Mesendoderm (in vitro differentiated cells): Measurements from ENCODE around the gene KIF3A.
A peak's percentile ranks its signal among the peaks of the same experiment; 100 is the strongest.

Experiments
- DNase-seq: peaks from one replicate; pipeline ENCODE4 v3.0.0; 2013
- H2AK5ac ChIP-seq: 2 replicates; pipeline ENCODE4 v1.6.1; 2013; ENCODE audit warnings: low read length, inconsistent platforms
- H2BK120ac ChIP-seq: 2 replicates; pipeline ENCODE4 v1.6.1; 2013; ENCODE audit warnings: low read depth, mild to moderate bottlenecking, low read length, moderate library complexity, mixed read lengths
- H2BK15ac ChIP-seq: replicated peaks from 2 replicates; pipeline ENCODE4 v1.6.1; 2013; ENCODE audit warnings: low read depth, mild to moderate bottlenecking, moderate library complexity
- H2BK5ac ChIP-seq: 2 replicates; pipeline ENCODE4 v1.6.1; 2013; ENCODE audit warnings: low read length, inconsistent platforms
- H3K18ac ChIP-seq: 2 replicates; pipeline ENCODE4 v1.6.1; 2013; ENCODE audit warnings: mild to moderate bottlenecking, low read length, mixed read lengths
- H3K23ac ChIP-seq: one replicate; pipeline ENCODE4 v1.6.1; 2013; ENCODE audit warnings: low read length
- H3K27ac ChIP-seq: 2 replicates; pipeline ENCODE4 v1.5.1; 2013; ENCODE audit warnings: low read depth, mild to moderate bottlenecking, inconsistent platforms, low read length, moderate library complexity
- H3K27me3 ChIP-seq: 2 replicates; pipeline ENCODE4 v1.6.1; 2013; ENCODE audit warnings: low read length, control low read depth, mild to moderate bottlenecking, inconsistent platforms; ENCODE audit not compliant: insufficient read depth, poor library complexity
- H3K36me3 ChIP-seq: 2 replicates; pipeline ENCODE4 v1.6.1; 2013; ENCODE audit warnings: low read length, inconsistent platforms; ENCODE audit not compliant: control insufficient read depth, insufficient read depth
- H3K4ac ChIP-seq: one replicate; pipeline ENCODE4 v1.6.1; 2013; ENCODE audit warnings: low read depth, mild to moderate bottlenecking, low read length, moderate library complexity
- H3K4me1 ChIP-seq: 2 replicates; pipeline ENCODE4 v1.6.1; 2013; ENCODE audit warnings: low read depth, low read length, inconsistent platforms; ENCODE audit not compliant: control insufficient read depth
- H3K4me2 ChIP-seq: 2 replicates; pipeline ENCODE4 v1.6.1; 2013; ENCODE audit warnings: low read length
- H3K4me3 ChIP-seq: 2 replicates; pipeline ENCODE4 v1.5.1; 2013; ENCODE audit warnings: mild to moderate bottlenecking, low read length
- H3K56ac ChIP-seq: one replicate; pipeline ENCODE4 v1.6.1; 2013; ENCODE audit warnings: low read length
- H3K79me1 ChIP-seq: 2 replicates; pipeline ENCODE4 v1.6.1; 2013; ENCODE audit warnings: low read length, inconsistent platforms
- H3K79me2 ChIP-seq: 2 replicates; pipeline ENCODE4 v1.6.1; 2013; ENCODE audit warnings: mild to moderate bottlenecking, low read length; ENCODE audit not compliant: control insufficient read depth, insufficient read depth
- H3K9ac ChIP-seq: 2 replicates; pipeline ENCODE4 v1.6.1; 2013; ENCODE audit warnings: low read length, inconsistent platforms
- H4K5ac ChIP-seq: one replicate; pipeline ENCODE4 v1.6.1; 2013; ENCODE audit warnings: low read length
- H4K8ac ChIP-seq: one replicate; pipeline ENCODE4 v1.6.1; 2013; ENCODE audit warnings: low read depth, mild to moderate bottlenecking, control low read depth, low read length, moderate library complexity
- WGBS: extraction: QIAGEN DNeasy Blood & Tissue Kit; methylation state at CpG from one replicate; pipeline ENCODE4 v1.1.7; 2013; ENCODE audit warnings: low lambda C conversion rate, missing lambda C conversion rate; ENCODE audit not compliant: insufficient coverage; ENCODE audit errors: extremely low coverage; 5-methylcytosine and 5-hydroxymethylcytosine counted together

The KIF3A gene

DNA sequence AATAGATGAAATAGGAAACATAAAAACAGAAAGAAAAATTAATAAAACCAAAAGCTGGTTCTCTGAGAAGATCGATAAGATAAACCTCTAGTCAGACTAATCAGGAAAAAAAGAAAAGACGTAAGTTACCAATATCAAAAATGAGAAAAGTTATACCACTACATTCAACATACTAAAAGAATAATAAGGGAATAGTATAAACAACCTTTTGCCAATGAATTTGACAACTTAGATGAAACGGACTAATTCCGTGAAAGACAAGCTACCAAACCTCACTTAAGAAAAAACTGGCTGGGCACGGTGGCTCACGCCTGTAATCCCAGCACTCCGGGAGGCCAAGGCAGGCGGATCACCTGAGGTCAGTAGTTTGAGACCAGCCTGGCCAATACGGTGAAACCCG is 7.5 kb downstream of the KIF3A start:
- no peaks in the 10 kb centered on the region for H3K79me1 ChIP-seq
- H2BK5ac ChIP-seq = no peak overlapping the region
- no peak overlapping the region for H3K4ac ChIP-seq
- no peak overlapping the region for H3K9ac ChIP-seq
- no peak overlapping the region for H3K27ac ChIP-seq
- no peak overlapping the region for H2BK15ac ChIP-seq
- no peaks in the 10 kb centered on the region for H3K79me2 ChIP-seq
- no peak overlapping the region for H2AK5ac ChIP-seq
- no peak overlapping the region for H3K4me3 ChIP-seq
- H3K36me3 ChIP-seq = no peaks in the 10 kb centered on the region
- no peak overlapping the region for H3K18ac ChIP-seq
- DNase-seq = no peak
- no CpG with 5 or more reads among the region's 10 CpGs for WGBS
- no peak overlapping the region for H4K8ac ChIP-seq
- H2BK120ac ChIP-seq = no peak overlapping the region
- no peaks in the 10 kb centered on the region for H3K27me3 ChIP-seq
- H3K4me1 ChIP-seq = no peaks in the 10 kb centered on the region
- H3K56ac ChIP-seq = no peak overlapping the region
- H3K4me2 ChIP-seq = no peak overlapping the region
- no peak overlapping the region for H3K23ac ChIP-seq
- H4K5ac ChIP-seq = no peak overlapping the region

DNA sequence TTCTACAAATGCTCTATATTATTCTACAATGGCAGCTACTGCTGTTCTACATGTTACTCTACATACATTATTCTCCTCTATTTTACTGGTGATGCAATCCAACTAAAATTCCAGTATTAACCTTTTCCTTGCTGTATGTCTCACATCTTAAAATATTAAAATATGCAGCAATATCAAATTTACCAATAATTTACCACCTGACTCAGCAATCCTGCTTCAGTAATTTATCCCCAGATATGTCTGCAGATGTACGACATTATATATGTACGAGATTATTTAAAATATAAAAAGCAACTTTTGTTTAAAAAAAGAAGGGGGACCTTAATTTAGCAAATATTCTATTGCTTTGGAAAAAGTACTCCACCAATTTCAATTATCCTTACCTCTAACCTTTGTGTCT is 11.6 kb downstream of the KIF3A start:
- Histone ChIP-seq H3K27ac (no peak overlapping the region), H2BK120ac (no peak overlapping the region), H3K23ac (no peak overlapping the region), H3K4me3 (no peak overlapping the region), H3K56ac (no peak overlapping the region), H3K79me1 (no peaks in the 10 kb centered on the region), H2AK5ac (no peak overlapping the region), H2BK5ac (no peak overlapping the region), H3K36me3 (no peaks in the 10 kb centered on the region), H4K5ac (no peak overlapping the region), H3K9ac (no peak overlapping the region), H2BK15ac (no peak overlapping the region), H3K4me1 (no peaks in the 10 kb centered on the region), H3K79me2 (no peaks in the 10 kb centered on the region), H3K4me2 (no peak overlapping the region), H3K4ac (no peak overlapping the region), H4K8ac (no peak overlapping the region), H3K27me3 (no peaks in the 10 kb centered on the region), H3K18ac (no peak overlapping the region)
- DNase-seq = no peak
- WGBS = no CpG with 5 or more reads among the region's 2 CpGs

DNA sequence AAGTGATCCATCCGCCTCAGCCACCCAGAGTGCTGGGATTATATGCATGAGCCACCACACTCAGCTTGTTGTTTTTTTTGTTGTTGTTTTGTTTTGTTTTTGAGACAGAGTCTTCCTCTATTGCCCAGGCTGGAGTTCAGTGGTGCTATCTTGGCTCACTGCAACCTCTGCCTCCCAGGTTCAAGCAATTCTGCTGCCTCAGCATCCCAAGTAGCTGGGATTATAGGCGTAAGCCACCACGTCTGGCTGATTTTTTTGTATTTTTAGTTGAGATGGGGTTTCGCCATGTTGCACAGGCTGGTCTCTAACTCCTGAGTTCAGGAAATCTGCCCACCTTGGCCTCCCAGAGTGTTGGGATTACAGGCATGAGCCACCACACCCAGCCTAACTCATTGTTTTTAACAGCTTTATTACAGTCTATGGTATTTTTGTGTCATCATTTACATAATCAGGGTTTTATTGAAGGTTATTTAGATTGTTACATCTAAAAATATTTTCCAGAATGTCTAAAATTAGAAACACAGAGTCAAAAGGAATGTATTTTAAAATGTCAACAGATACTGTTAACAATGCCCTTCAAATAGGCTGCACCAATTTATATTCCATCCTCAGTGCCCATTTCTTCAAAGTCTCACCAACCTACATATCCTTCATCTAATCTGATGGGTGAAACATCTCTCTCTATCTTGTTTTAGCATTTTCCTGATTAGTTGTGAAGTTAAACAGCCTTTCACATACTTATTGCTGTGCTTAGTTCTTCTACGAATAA is 18.6 kb downstream of the KIF3A start:
- H3K56ac ChIP-seq = no peak overlapping the region

DNA sequence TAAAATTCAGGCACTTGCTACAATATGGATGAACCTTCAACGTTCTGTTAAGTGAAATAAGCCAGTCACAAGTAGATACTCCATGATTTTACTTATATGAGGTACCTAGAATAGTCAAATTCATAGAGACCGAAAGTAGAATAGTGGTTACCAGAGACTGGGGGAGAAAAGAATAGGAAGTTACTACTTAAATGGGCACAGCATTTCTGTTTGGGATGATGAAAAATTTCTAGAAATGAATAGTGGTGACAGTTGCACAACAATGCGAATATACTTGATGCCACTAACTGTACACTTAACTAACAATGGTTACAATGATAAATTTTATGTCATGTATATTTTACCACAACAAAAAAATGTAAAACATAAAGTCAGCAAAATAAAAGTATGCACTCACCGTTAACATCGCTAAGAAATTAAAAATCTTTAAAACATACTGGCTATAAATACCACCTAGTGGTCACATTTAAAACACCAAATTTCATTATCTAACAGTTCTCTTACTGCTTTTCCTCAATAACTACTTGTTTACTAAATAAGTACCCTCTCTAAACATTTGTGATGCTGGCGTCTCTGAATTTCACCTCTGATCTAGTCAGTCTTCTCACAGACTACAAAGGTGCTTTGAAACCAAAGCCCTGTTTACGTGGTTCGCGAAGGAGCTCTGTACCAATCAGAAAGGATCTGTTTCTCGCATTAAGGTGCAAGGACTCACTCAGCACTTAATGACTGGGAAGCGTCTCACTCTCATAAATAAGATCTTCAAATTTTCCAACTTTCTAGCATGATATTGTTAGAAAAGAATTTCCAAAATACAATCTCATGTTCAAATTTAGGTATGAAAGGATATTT is 22.7 kb downstream of the KIF3A start:
- DNase-seq = peak; percentile 12
- 100% methylated on average over 1 of the region's 11 CpGs for WGBS
- no peak overlapping the region for H3K9ac ChIP-seq

More for the DNA sequence above, 18.6 kb downstream of the KIF3A start:
- Histone ChIP-seq H4K8ac (no peak overlapping the region), H3K23ac (no peak overlapping the region), H2BK120ac (no peak overlapping the region), H3K79me2 (no peaks in the 10 kb centered on the region), H3K4me2 (no peak overlapping the region), H2AK5ac (no peak overlapping the region), H3K9ac (no peak overlapping the region), H3K4ac (no peak overlapping the region), H3K4me1 (no peaks in the 10 kb centered on the region), H2BK15ac (no peak overlapping the region), H3K27me3 (no peaks in the 10 kb centered on the region), H3K18ac (no peak overlapping the region), H3K27ac (no peak overlapping the region), H3K36me3 (no peaks in the 10 kb centered on the region), H4K5ac (no peak overlapping the region), H3K79me1 (no peaks in the 10 kb centered on the region), H3K4me3 (no peak overlapping the region), H2BK5ac (no peak overlapping the region)
- no peak for DNase-seq
- no CpG with 5 or more reads among the region's 5 CpGs for WGBS

DNA sequence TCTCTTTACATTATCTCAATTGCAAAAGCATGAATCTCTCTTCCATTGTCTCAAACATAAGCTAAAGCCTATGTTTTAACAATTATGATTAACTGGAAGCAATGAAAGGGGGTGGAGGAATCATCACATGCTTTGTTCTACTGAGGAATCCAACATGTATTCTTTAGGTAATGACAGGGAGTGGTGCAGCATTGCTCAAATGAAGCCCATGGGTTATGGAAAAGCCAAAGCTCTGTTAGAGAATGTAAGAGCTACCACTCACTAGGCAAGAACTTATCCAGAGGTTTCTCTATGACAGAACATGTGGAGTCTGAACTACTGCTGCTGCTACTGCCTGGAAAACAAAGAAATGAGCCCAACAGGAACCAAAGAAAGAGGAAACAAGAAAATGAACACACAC is 28.7 kb downstream of the KIF3A start:
- H3K23ac ChIP-seq = no peak overlapping the region
- H3K79me2 ChIP-seq = no peaks in the 10 kb centered on the region
- no peak overlapping the region for H2AK5ac ChIP-seq
- no peak overlapping the region for H3K56ac ChIP-seq
- no peak for DNase-seq
- H3K4me3 ChIP-seq = no peak overlapping the region
- no peak overlapping the region for H3K4ac ChIP-seq
- no peak overlapping the region for H3K9ac ChIP-seq
- H3K27ac ChIP-seq = no peak overlapping the region
- H3K79me1 ChIP-seq = no peaks in the 10 kb centered on the region
- H2BK5ac ChIP-seq = no peak overlapping the region
- H3K36me3 ChIP-seq = no peaks in the 10 kb centered on the region
- H4K8ac ChIP-seq = no peak overlapping the region
- no peak overlapping the region for H2BK15ac ChIP-seq
- H4K5ac ChIP-seq = no peak overlapping the region
- H2BK120ac ChIP-seq = no peak overlapping the region
- no peaks in the 10 kb centered on the region for H3K4me1 ChIP-seq
- H3K4me2 ChIP-seq = no peak overlapping the region
- no peaks in the 10 kb centered on the region for H3K27me3 ChIP-seq
- H3K18ac ChIP-seq = no peak overlapping the region

More for the DNA sequence above, 22.7 kb downstream of the KIF3A start:
- H3K18ac ChIP-seq = no peak overlapping the region
- H4K5ac ChIP-seq = no peak overlapping the region
- no peak overlapping the region for H3K4me3 ChIP-seq
- no peaks in the 10 kb centered on the region for H3K27me3 ChIP-seq
- H3K79me1 ChIP-seq = no peaks in the 10 kb centered on the region
- no peak overlapping the region for H3K27ac ChIP-seq
- H3K4ac ChIP-seq = no peak overlapping the region
- no peak overlapping the region for H3K56ac ChIP-seq
- H3K4me1 ChIP-seq = no peaks in the 10 kb centered on the region
- H2AK5ac ChIP-seq = no peak overlapping the region
- H3K4me2 ChIP-seq = no peak overlapping the region
- no peaks in the 10 kb centered on the region for H3K36me3 ChIP-seq
- no peaks in the 10 kb centered on the region for H3K79me2 ChIP-seq
- H2BK120ac ChIP-seq = no peak overlapping the region
- H4K8ac ChIP-seq = no peak overlapping the region
- no peak overlapping the region for H2BK15ac ChIP-seq
- H2BK5ac ChIP-seq = no peak overlapping the region
- H3K23ac ChIP-seq = no peak overlapping the region
